T-helper 1 cell (primary cell): ENCODE data around the gene ZDHHC8.
A peak's percentile ranks its signal among the peaks of the same experiment; 100 is the strongest.

Experiments used
- DNase-seq, 5 donors: peaks; one replicate each; pipeline ENCODE4 v3.0.0-alpha.2; 2012 to 2020

Gene ZDHHC8

DNA sequence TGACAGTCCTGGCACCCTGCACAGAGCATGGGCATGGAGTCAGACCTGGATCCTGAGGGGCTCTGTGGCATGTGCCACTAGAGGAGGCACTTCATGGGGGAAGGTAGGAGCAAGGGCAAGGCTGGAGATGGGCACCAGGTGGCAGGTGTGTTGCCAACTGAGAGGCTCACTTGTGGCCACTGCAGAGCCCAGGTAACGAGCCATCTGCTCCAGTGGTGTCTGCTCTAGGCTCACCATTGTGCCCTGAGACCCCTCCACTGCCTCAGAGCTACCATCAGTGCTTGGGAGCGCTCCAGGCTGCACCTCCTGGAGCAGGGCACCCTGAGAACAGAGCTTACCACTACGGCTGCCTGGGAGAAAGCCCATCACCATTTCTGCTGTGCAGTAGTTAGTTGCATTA lies 1.3 kb upstream of the ZDHHC8 start:
- peak in 1 of 5 donors; percentile 15 for DNase-seq

GRCh38 chr22:20130731-20131596 lies 640 bp upstream of the ZDHHC8 start:
- peak; percentile 62 to 78 (median 71) for DNase-seq

DNA sequence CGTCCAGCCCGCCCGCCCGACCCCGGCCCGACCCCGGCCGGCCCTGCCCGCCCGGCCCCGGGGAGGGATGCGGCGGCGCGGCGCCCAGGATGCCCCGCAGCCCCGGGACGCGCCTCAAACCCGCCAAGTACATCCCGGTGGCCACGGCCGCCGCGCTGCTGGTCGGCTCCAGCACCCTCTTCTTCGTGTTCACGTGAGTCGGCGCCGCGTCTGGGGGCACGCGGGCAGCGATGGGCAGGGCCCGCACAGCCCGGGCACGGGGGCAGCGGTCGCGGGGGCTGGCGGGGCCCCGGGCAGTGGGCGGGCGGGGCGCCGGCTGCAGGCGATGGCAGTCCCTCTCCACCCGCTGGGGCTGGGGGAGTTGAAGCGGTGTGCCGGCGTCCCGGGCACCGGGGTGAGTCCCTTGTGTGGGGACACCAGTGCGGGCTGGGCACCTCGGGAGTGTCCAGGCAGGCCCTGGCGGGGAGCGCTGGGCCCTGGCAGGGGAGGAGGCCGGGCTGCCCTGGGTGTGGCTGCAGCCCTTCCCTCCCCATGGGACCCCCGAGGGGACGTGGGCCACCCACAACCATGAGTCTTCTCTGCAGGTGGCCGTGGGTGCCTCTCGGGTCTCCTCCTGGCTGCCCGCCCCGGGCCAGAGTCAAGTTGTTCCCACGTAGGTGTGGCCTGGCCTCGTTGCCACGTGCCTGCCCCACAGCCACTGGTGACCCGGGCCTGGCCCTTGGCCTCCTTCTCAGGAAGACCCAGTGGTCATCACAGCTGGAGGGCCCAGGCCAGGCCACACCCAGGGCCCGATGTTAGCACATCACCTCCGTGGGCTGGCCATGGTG lies 468 bp downstream of the ZDHHC8 start:
- peak in 1 of 5 donors; percentile 27 for DNase-seq

DNA sequence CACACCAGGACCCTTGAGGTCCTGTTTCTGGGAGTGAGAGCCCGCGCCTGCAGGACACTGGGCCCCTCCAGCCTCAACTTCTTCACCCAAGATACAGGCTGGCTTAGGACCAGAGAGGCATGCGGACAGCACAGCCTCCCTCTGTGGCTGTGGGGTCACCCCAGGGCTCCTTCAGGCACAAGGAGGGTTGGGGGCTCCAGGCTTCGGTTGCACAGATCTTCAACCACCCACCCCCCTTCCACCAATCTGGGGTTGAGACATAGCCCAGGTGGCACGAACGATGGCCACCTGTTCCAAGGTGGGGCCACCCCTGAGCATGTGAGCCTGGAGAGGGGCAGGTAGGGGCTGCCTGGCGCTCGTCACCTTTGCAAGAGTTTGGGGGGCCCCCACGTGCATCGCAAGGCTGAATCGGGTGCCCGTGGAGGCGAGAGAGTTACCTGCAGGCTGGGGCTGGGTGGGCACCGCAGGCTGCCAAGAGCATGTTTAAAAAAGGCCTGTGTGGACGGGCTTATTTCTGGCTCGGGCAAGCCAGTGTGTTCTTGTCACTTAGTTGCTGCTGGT lies 1.2 kb downstream of the ZDHHC8 start:
- DNase-seq: no peak

GRCh38 chr22:20133930-20134549 lies 2.4 kb downstream of the ZDHHC8 start:
- no peak for DNase-seq

DNA sequence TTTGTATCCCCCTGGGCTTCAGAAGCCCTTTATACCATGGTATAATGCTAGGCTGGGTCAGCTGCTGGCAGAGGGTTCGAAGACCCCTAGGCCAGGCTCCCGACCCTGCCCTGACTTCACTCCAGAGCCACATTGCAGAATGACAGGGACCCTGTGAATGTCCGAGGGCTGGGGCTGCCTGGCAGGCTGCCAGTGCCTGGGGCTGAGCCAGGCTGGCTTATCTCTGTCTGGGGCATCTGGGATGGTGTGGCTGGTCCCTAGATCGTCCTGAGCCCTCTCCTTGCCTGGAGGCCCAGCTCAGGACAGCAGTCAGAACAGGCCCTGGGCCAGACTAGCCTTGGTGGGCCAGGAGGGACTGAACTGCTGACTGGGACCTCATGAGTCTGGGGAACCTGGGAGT lies 3.7 kb downstream of the ZDHHC8 start:
- DNase-seq: no peak

DNA sequence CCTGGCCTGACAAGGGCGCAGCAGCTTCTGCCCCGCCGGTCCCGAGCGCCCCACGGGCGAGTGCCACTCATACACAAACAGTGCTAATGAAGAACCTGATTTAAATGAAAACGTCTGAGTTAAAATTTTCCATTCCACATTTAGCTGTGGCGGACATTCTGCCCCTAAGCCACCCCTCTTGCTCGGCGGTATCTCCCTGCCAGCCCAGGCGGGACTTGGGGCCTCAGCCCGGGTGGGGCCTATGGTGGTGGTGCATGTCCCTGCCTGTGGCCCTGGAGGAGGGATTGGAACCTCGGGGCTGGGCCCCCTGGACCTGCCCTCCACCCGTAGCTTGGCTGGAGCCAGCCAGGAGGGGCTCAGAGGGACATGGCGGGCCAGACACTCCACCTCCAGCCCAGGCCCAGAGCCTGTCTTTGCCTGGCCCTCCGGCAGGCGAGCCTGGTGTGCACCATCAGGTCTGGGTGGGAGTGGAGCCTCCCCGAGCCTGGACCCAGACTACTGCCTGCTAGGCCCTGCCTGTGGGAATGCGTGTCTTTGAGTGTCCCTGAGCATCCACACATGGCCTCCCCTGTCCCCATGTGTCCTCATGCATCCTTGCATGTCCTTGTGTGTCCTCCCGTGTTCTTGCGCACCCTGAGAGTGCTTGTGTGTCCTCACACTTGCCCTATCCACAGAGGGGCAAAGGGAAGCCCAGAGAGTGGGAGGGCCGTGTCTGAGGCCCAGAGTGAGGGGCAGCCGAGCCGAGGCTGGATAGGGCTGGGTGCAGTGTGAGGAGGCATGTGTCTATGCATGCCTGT lies 4.4 kb downstream of the ZDHHC8 start:
- no peak for DNase-seq

GRCh38 chr22:20136603-20136873 lies 4.9 kb downstream of the ZDHHC8 start:
- no peak for DNase-seq

DNA sequence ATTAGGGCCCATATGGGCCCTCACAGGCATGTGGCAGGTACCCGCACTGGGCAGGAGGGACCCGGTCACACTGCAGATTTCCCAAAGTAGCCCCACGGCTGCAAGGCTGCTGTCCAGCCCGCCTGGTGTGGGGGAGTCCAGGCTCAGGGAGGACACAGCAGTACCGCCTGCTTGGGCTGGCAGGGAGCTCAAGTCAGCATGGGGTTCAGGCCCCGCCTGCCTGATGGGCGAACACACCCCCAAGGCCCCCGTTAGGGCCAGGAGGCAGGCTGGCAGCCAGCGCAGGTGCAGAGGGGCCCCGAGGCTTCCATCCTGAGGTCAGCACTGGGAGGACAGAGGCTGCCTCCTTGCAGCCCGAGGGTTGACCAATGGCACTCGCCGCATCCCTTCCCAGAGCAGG lies 5.5 kb downstream of the ZDHHC8 start:
- DNase-seq: no peak

- DNase-seq: no peak
Observed at GRCh38 chr22:20137671-20138416, 6.2 kb downstream of the ZDHHC8 start.

GRCh38 chr22:20138417-20138738 lies 6.8 kb downstream of the ZDHHC8 start:
- no peak for DNase-seq

DNA sequence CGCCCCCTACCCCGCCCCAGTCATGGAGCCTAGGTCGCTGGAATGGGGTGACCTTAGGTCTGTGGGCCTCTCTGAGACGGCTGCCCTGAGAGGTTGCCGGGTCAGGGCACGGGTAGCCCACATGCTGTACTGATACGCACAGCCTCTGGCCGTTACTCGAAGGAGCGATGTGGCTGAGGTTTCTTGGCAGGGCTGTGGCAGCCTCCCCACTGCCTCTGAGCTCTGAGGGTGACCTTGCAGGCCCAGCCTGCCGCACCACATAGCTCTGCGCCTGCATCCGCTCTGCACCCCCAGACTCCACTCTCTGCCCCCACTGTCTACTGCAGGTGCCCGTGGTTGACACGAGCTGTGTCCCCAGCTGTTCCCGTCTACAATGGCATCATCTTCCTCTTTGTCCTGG lies 7.3 kb downstream of the ZDHHC8 start:
- no peak for DNase-seq

DNA sequence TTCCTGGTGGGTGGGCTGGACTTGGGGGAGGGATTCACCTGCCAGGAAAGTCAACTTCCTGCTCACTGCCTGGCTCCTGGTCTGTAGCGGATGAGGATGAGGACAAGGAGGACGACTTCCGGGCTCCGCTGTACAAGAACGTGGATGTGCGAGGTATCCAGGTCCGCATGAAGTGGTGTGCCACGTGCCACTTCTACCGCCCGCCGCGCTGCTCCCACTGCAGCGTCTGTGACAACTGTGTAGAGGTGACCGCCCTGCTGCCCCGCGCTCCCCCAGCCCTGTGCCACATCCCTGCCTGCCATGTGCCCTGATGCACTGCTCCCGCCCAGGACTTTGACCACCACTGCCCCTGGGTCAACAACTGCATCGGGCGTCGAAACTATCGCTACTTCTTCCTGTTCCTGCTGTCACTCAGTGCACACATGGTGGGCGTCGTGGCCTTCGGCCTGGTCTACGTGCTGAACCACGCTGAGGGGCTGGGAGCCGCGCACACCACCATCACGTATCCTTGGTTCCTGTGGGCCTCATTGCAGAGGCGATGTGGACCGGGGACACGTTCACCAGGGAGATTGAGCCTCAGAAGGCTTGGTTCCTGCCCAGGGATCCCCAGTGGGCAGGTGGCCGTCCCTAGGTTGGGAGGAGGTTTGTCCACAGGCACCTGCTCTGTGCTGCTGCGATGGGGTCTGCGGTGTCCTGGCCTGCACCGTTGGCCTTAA lies 7.9 kb downstream of the ZDHHC8 start:
- no peak for DNase-seq

DNA sequence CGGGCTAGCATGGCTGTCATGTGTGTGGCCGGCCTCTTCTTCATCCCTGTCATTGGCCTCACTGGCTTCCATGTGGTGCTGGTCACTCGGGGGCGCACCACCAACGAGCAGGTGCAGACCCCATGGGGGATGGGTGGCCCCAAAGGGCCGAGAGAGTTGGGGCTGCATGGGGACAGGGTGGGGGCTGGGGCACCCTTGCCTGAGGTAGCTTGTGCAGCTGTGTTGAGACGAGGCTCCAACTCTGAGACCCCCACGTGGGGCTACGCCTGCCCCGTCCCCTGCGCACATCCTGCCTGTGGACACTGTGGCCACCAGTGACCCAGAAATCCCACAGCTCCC lies 8.5 kb downstream of the ZDHHC8 start:
- no peak for DNase-seq

- no peak for DNase-seq
Observed at GRCh38 chr22:20140521-20140964, 8.9 kb downstream of the ZDHHC8 start.

GRCh38 chr22:20141186-20142077 lies 9.8 kb downstream of the ZDHHC8 start:
- DNase-seq: no peak

DNA sequence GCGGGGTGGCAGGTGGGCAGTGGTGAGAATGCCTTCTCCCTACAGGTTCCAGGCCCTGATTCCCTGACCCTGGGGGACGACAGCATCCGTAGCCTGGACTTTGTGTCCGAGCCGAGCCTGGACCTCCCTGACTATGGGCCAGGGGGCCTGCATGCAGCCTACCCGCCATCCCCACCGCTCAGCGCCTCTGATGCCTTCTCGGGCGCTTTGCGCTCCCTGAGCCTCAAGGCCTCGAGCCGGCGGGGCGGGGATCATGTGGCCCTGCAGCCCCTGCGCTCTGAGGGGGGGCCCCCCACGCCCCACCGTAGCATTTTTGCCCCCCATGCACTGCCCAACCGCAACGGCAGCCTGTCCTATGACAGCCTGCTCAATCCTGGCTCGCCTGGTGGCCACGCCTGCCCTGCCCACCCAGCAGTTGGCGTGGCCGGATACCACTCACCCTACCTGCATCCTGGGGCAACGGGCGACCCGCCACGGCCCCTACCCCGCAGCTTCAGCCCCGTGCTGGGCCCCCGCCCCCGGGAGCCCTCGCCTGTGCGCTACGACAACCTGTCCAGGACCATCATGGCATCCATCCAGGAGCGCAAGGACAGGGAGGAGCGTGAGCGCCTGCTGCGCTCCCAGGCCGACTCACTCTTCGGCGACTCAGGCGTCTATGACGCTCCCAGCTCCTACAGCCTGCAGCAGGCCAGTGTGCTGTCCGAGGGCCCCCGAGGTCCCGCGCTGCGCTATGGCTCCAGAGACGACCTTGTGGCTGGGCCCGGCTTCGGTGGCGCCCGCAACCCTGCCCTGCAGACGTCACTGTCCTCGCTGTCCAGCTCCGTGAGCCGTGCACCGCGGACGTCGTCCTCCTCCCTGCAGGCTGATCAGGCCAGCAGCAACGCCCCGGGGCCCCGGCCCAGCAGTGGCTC lies 11.4 kb downstream of the ZDHHC8 start:
- DNase-seq: no peak

DNA sequence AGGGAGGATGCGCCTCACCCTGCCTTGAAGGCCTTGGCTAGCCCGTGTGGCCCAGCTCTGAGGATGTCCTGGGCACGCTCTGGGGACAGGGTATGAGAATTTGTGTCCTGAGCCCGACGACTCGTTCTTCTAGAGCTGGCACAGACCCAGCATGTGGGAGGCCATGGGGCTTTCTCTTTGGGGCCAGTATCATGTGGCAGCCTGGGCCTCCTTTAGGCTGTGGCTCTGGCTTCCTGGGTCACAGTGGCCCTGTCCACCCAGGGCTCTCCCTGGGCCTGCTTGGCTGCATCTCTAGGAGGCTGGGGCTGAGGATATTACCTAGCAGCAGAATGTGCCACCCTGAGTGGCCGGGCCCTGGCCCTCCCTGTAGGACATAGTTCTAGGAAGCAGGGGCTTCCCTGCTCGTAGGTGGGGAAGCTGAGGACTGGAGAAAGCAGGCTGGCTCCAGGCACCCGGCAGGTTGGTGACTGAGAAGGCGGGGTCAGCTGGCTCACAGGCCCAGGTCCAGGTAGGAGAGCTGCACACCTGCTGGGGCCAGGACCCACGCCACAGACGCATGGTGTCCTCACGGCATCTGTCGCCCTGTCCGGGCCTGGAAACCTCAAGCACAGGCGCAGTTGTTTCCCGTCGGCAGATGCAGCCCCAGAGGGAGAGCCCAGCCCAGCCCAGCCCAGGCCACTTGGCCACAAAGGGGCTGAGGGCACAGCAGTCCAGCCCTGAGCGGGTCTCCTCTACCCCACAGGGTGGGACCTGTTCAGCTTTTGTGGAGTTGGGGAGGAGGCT lies 12.5 kb downstream of the ZDHHC8 start:
- DNase-seq: no peak
